ENCODE data around the gene TP53I11.

The TP53I11 gene

GRCh38 chr11:44974402-44975000, 23.8 kb upstream of the TP53I11 start:
- H3K4me2 ChIP-seq (ENCODE audit: insufficient read depth, low read length, poor library complexity, severe bottlenecking), result no peak overlapping the region
- peak overlapping the region; percentile 60 for H2AFZ ChIP-seq (ENCODE audit: low read length)
- no peak overlapping the region for H3K27ac ChIP-seq (replicated peaks; ENCODE audit: low read length)
- no peak overlapping the region for H3K14ac ChIP-seq (ENCODE audit: low read length)
- H4K91ac ChIP-seq (ENCODE audit: low read depth, low read length, poor library complexity), result no peak overlapping the region
- H3K4me3 ChIP-seq (ENCODE audit: low read length in 2 of 2), result no peak overlapping the region
- no peak overlapping the region for H2AK5ac ChIP-seq (ENCODE audit: low read depth, low read length)
- H2BK5ac ChIP-seq (ENCODE audit: low read length), result peak overlapping the region; percentile 21
- H3K18ac ChIP-seq (ENCODE audit: low read length), result peak overlapping the region; percentile 58
- H2BK120ac ChIP-seq (ENCODE audit: low read depth, low read length), result no peak overlapping the region
- H3K4me1 ChIP-seq (ENCODE audit: control insufficient read depth in 2 of 2, insufficient read depth in 1 of 2, low read depth in 1 of 2, low read length in 2 of 2), result peaks cover 13 to 35% of the 10 kb centered on the region in 2 donors
- H3K9ac ChIP-seq (ENCODE audit: low read depth, low read length, poor library complexity), result no peak overlapping the region
- H3K36me3 ChIP-seq (replicated peaks in 1 of 2; ENCODE audit: control insufficient read depth in 2 of 2, insufficient read depth in 2 of 2, low read length in 2 of 2), result no peaks in the 10 kb centered on the region
- DNase-seq (ENCODE audit: low spot score), result no peak
- H3K27me3 ChIP-seq (ENCODE audit: control insufficient read depth in 3 of 3, insufficient read depth in 3 of 3, low read depth in 1 of 3, low read length in 3 of 3), result peaks cover 0 to 34% (median 0%) of the 10 kb centered on the region in 3 experiments
- no peak overlapping the region for H2BK12ac ChIP-seq (ENCODE audit: low read length)
- no peaks in the 10 kb centered on the region for H3K79me1 ChIP-seq (ENCODE audit: low read depth, low read length)
- H4K8ac ChIP-seq (ENCODE audit: low read depth, low read length), result no peak overlapping the region
- no peak overlapping the region for H3K4ac ChIP-seq (ENCODE audit: low read length)
- peak overlapping the region; percentile 25 for H2BK15ac ChIP-seq (ENCODE audit: low read length)
- WGBS, 2 donors (ENCODE audit: extremely low coverage in 2 of 2, insufficient read length in 2 of 2, insufficient replicate concordance in 1 of 2), result no CpG with 5 or more reads among the region's 12 CpGs
- H3K9me3 ChIP-seq (replicated peaks in 1 of 2; ENCODE audit: control insufficient read depth in 2 of 2, insufficient read depth in 1 of 2, low read depth in 1 of 2, low read length in 2 of 2), result no peaks in the 10 kb centered on the region
- H3K23ac ChIP-seq (ENCODE audit: low read depth, low read length, poor library complexity), result no peak overlapping the region

- H3K23ac ChIP-seq (ENCODE audit: low read depth, low read length, poor library complexity), result no peak overlapping the region
- no peak overlapping the region for H3K27ac ChIP-seq (replicated peaks; ENCODE audit: low read length)
- H3K4me1 ChIP-seq (ENCODE audit: control insufficient read depth in 2 of 2, insufficient read depth in 1 of 2, low read depth in 1 of 2, low read length in 2 of 2), result peaks cover 13 to 28% of the 10 kb centered on the region in 2 donors
Measured at GRCh38 chr11:44973632-44974401, 23.1 kb upstream of the TP53I11 start.

GRCh38 chr11:44972746-44973435, 22.2 kb upstream of the TP53I11 start:
- Histone ChIP-seq H4K91ac (ENCODE audit: low read depth, low read length, poor library complexity) (no peak overlapping the region), H3K79me1 (ENCODE audit: low read depth, low read length) (no peaks in the 10 kb centered on the region), H3K9ac (ENCODE audit: low read depth, low read length, poor library complexity) (no peak overlapping the region), H3K23ac (ENCODE audit: low read depth, low read length, poor library complexity) (no peak overlapping the region), H3K14ac (ENCODE audit: low read length) (no peak overlapping the region), H3K4me3 (ENCODE audit: low read length in 2 of 2) (no peak overlapping the region), H3K9me3 (replicated peaks in 1 of 2; ENCODE audit: control insufficient read depth in 2 of 2, insufficient read depth in 1 of 2, low read depth in 1 of 2, low read length in 2 of 2) (no peaks in the 10 kb centered on the region), H3K18ac (ENCODE audit: low read length) (peak overlapping the region; percentile 76), H2BK120ac (ENCODE audit: low read depth, low read length) (peak overlapping the region; percentile 27), H3K4ac (ENCODE audit: low read length) (no peak overlapping the region), H3K27ac (replicated peaks; ENCODE audit: low read length) (no peak overlapping the region), H3K27me3 (ENCODE audit: control insufficient read depth in 3 of 3, insufficient read depth in 3 of 3, low read depth in 1 of 3, low read length in 3 of 3) (peaks cover 0 to 37% (median 0%) of the 10 kb centered on the region in 3 experiments), H2BK15ac (ENCODE audit: low read length) (peak overlapping the region; percentile 50), H2AFZ (ENCODE audit: low read length) (no peak overlapping the region), H3K4me2 (ENCODE audit: insufficient read depth, low read length, poor library complexity, severe bottlenecking) (no peak overlapping the region), H3K4me1 (ENCODE audit: control insufficient read depth in 2 of 2, insufficient read depth in 1 of 2, low read depth in 1 of 2, low read length in 2 of 2) (peaks cover 13 to 20% of the 10 kb centered on the region in 2 donors), H2BK12ac (ENCODE audit: low read length) (peak overlapping the region; percentile 5), H3K36me3 (replicated peaks in 1 of 2; ENCODE audit: control insufficient read depth in 2 of 2, insufficient read depth in 2 of 2, low read length in 2 of 2) (no peaks in the 10 kb centered on the region), H2AK5ac (ENCODE audit: low read depth, low read length) (peak overlapping the region; percentile 48), H2BK5ac (ENCODE audit: low read length) (peak overlapping the region; percentile 1), H4K8ac (ENCODE audit: low read depth, low read length) (no peak overlapping the region)
- no CpG with 5 or more reads among the region's 19 CpGs for WGBS, 2 donors (ENCODE audit: extremely low coverage in 2 of 2, insufficient read length in 2 of 2, insufficient replicate concordance in 1 of 2)
- no peak for DNase-seq (ENCODE audit: low spot score)

More at GRCh38 chr11:44973632-44974401, 23.1 kb upstream of the TP53I11 start:
- WGBS, 2 donors (ENCODE audit: extremely low coverage in 2 of 2, insufficient read length in 2 of 2, insufficient replicate concordance in 1 of 2), result no CpG with 5 or more reads among the region's 13 CpGs
- Histone ChIP-seq H2BK120ac (ENCODE audit: low read depth, low read length) (no peak overlapping the region), H3K36me3 (replicated peaks in 1 of 2; ENCODE audit: control insufficient read depth in 2 of 2, insufficient read depth in 2 of 2, low read length in 2 of 2) (no peaks in the 10 kb centered on the region), H3K4me2 (ENCODE audit: insufficient read depth, low read length, poor library complexity, severe bottlenecking) (no peak overlapping the region), H4K8ac (ENCODE audit: low read depth, low read length) (no peak overlapping the region), H2AFZ (ENCODE audit: low read length) (peak overlapping the region; percentile 60), H2AK5ac (ENCODE audit: low read depth, low read length) (peak overlapping the region; percentile 12), H4K91ac (ENCODE audit: low read depth, low read length, poor library complexity) (no peak overlapping the region), H3K18ac (ENCODE audit: low read length) (peak overlapping the region; percentile 88), H3K79me1 (ENCODE audit: low read depth, low read length) (no peaks in the 10 kb centered on the region), H3K4ac (ENCODE audit: low read length) (no peak overlapping the region), H3K27me3 (ENCODE audit: control insufficient read depth in 3 of 3, insufficient read depth in 3 of 3, low read depth in 1 of 3, low read length in 3 of 3) (peaks cover 0 to 37% (median 0%) of the 10 kb centered on the region in 3 experiments), H2BK12ac (ENCODE audit: low read length) (peak overlapping the region; percentile 2), H2BK15ac (ENCODE audit: low read length) (peak overlapping the region; percentile 25), H2BK5ac (ENCODE audit: low read length) (peak overlapping the region; percentile 21), H3K9ac (ENCODE audit: low read depth, low read length, poor library complexity) (no peak overlapping the region), H3K14ac (ENCODE audit: low read length) (no peak overlapping the region), H3K4me3 (ENCODE audit: low read length in 2 of 2) (no peak overlapping the region), H3K9me3 (replicated peaks in 1 of 2; ENCODE audit: control insufficient read depth in 2 of 2, insufficient read depth in 1 of 2, low read depth in 1 of 2, low read length in 2 of 2) (no peaks in the 10 kb centered on the region)
- DNase-seq (ENCODE audit: low spot score), result no peak

GRCh38 chr11:44971185-44971584, 20.5 kb upstream of the TP53I11 start:
- Histone ChIP-seq H3K4me3 (ENCODE audit: low read length in 2 of 2) (no peak overlapping the region), H2AK5ac (ENCODE audit: low read depth, low read length) (no peak overlapping the region), H3K9ac (ENCODE audit: low read depth, low read length, poor library complexity) (no peak overlapping the region), H4K91ac (ENCODE audit: low read depth, low read length, poor library complexity) (no peak overlapping the region), H3K36me3 (replicated peaks in 1 of 2; ENCODE audit: control insufficient read depth in 2 of 2, insufficient read depth in 2 of 2, low read length in 2 of 2) (no peaks in the 10 kb centered on the region), H3K4me1 (ENCODE audit: control insufficient read depth in 2 of 2, insufficient read depth in 1 of 2, low read depth in 1 of 2, low read length in 2 of 2) (peaks cover 9 to 12% of the 10 kb centered on the region in 2 donors), H2BK5ac (ENCODE audit: low read length) (no peak overlapping the region), H3K18ac (ENCODE audit: low read length) (peak overlapping the region; percentile 31), H2BK120ac (ENCODE audit: low read depth, low read length) (no peak overlapping the region), H3K23ac (ENCODE audit: low read depth, low read length, poor library complexity) (no peak overlapping the region), H3K9me3 (replicated peaks in 1 of 2; ENCODE audit: control insufficient read depth in 2 of 2, insufficient read depth in 1 of 2, low read depth in 1 of 2, low read length in 2 of 2) (no peaks in the 10 kb centered on the region), H4K8ac (ENCODE audit: low read depth, low read length) (no peak overlapping the region), H3K14ac (ENCODE audit: low read length) (no peak overlapping the region), H2BK12ac (ENCODE audit: low read length) (no peak overlapping the region), H3K27ac (replicated peaks; ENCODE audit: low read length) (no peak overlapping the region), H3K79me1 (ENCODE audit: low read depth, low read length) (no peaks in the 10 kb centered on the region), H3K4ac (ENCODE audit: low read length) (no peak overlapping the region), H2BK15ac (ENCODE audit: low read length) (no peak overlapping the region), H3K4me2 (ENCODE audit: insufficient read depth, low read length, poor library complexity, severe bottlenecking) (no peak overlapping the region), H3K27me3 (ENCODE audit: control insufficient read depth in 3 of 3, insufficient read depth in 3 of 3, low read depth in 1 of 3, low read length in 3 of 3) (peaks cover 0 to 40% (median 0%) of the 10 kb centered on the region in 3 experiments), H2AFZ (ENCODE audit: low read length) (no peak overlapping the region)
- no peak for DNase-seq (ENCODE audit: low spot score)
- no CpG with 5 or more reads among the region's 10 CpGs for WGBS, 2 donors (ENCODE audit: extremely low coverage in 2 of 2, insufficient read length in 2 of 2, insufficient replicate concordance in 1 of 2)
